Measurements from ENCODE around the gene ABLIM1. TPM values are rescaled to one million over a fixed set of nuclear protein-coding genes. Genes with fewer than 3 reads are reported as not detected.

Gene ABLIM1
- total and polyA plus RNA-seq, 2 donors (not counting 1 experiment from before 2014, with no cell fraction given): 5.3 to 13.6 TPM

DNA sequence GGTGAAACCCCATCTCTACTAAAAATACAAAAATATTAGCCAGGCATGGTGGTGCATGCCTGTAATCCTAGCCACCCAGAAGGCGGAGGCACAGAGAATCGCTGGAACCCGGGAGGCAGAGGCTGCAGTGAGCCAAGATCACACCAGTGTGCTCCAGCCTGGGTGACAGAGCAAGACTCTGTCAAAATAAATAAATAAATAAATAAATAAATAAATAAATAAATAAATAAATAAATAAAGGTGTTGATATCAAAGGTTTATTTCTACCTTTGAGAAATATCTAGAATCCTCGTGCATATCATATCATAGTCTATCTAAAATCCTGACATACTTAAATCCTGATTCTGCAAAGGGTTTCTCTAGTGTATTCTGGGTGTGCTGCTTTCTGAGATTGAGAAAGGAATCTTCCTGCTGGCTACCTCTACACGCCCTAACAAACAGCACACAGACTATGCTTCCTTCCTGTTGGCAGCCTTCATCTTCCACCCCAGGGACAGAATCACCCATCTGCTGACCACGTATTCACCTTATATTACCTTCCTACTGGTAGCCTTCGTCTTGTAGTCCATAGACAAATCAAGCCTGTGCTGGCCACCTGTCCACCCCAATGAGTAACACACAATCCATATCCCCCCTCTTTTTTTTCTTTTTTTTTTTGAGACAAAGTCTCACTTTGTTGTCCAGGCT, 8.7 kb downstream of the ABLIM1 start:
- H3K27me3 ChIP-seq (ENCODE audit: control insufficient read depth, insufficient read depth, low read length): no peaks in the 10 kb centered on the region
- no peak overlapping the region for H3K4me2 ChIP-seq (ENCODE audit: extremely low read depth, insufficient read depth, low read length)
- no peaks in the 10 kb centered on the region for H3K79me2 ChIP-seq (ENCODE audit: control insufficient read depth, insufficient read depth, low read length)
- no peaks in the 10 kb centered on the region for H4K20me1 ChIP-seq (ENCODE audit: control insufficient read depth, extremely low read depth, insufficient read depth, low read length)
- no peak overlapping the region for H3K27ac ChIP-seq (ENCODE audit: insufficient read depth, low read length)
- H2AFZ ChIP-seq (ENCODE audit: low read length): no peak overlapping the region
- H3K9ac ChIP-seq (ENCODE audit: insufficient read depth, low read length): no peak overlapping the region
- H3K9me3 ChIP-seq (ENCODE audit: control insufficient read depth, insufficient read depth, low read depth, low read length): no peaks in the 10 kb centered on the region
- no peak for DNase-seq (ENCODE audit: low read depth in 2 of 2)
- no peak overlapping the region for H3K4me3 ChIP-seq (replicated peaks in 1 of 4; ENCODE audit: control extremely low read depth in 1 of 4, insufficient read depth in 1 of 4, low read depth in 3 of 4, low read length in 4 of 4)
- peaks cover 5% of the 10 kb centered on the region for H3K4me1 ChIP-seq (ENCODE audit: control insufficient read depth, extremely low read depth, insufficient read depth, low read length)
- H3K36me3 ChIP-seq (ENCODE audit: control insufficient read depth, insufficient read depth, low read length): no peaks in the 10 kb centered on the region
- TF ChIP-seq, protein P1, sequence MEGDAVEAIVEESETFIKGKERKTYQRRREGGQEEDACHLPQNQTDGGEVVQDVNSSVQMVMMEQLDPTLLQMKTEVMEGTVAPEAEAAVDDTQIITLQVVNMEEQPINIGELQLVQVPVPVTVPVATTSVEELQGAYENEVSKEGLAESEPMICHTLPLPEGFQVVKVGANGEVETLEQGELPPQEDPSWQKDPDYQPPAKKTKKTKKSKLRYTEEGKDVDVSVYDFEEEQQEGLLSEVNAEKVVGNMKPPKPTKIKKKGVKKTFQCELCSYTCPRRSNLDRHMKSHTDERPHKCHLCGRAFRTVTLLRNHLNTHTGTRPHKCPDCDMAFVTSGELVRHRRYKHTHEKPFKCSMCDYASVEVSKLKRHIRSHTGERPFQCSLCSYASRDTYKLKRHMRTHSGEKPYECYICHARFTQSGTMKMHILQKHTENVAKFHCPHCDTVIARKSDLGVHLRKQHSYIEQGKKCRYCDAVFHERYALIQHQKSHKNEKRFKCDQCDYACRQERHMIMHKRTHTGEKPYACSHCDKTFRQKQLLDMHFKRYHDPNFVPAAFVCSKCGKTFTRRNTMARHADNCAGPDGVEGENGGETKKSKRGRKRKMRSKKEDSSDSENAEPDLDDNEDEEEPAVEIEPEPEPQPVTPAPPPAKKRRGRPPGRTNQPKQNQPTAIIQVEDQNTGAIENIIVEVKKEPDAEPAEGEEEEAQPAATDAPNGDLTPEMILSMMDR (conservative IDR thresholded peaks at IDR 0.05 in 1 of 2, IDR thresholded peaks at IDR 0.05 in 1 of 2; ENCODE audit: low read depth in 1 of 2, low read length in 2 of 2): no peak
- no peak for TF ChIP-seq EZH2 (IDR thresholded peaks at IDR 0.05; ENCODE audit: low read length, missing control alignments)

DNA sequence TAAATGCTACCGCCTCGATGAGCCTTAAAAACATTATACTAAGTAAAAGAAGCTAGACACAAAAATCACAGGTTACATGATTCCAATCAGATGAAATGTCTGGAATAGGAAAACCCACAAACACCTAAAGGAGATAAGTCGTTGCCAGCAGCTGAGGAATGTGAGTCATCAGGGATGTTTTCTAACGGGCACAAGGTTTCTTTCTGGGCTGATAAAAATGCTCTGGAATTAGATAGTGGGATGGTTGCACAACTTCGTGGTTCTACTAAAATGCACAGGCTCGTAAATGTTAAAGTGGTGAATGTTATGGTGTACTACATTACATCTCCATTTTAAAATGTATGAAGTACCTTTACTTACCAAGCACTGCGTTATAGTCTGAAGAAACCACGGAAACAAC, 9.7 kb downstream of the ABLIM1 start:
- H3K9me3 ChIP-seq (ENCODE audit: control insufficient read depth, insufficient read depth, low read depth, low read length): no peaks in the 10 kb centered on the region
- no peaks in the 10 kb centered on the region for H3K36me3 ChIP-seq (ENCODE audit: control insufficient read depth, insufficient read depth, low read length)
- H2AFZ ChIP-seq (ENCODE audit: low read length): no peak overlapping the region
- no peak overlapping the region for H3K4me3 ChIP-seq (replicated peaks in 1 of 4; ENCODE audit: control extremely low read depth in 1 of 4, insufficient read depth in 1 of 4, low read depth in 3 of 4, low read length in 4 of 4)
- no peaks in the 10 kb centered on the region for H3K79me2 ChIP-seq (ENCODE audit: control insufficient read depth, insufficient read depth, low read length)
- TF ChIP-seq EZH2 (IDR thresholded peaks at IDR 0.05; ENCODE audit: low read length, missing control alignments): no peak
- H4K20me1 ChIP-seq (ENCODE audit: control insufficient read depth, extremely low read depth, insufficient read depth, low read length): no peaks in the 10 kb centered on the region
- no peak overlapping the region for H3K27ac ChIP-seq (ENCODE audit: insufficient read depth, low read length)
- peak; percentile 62 to 97 for DNase-seq (ENCODE audit: low read depth in 2 of 2)
- peaks cover 5% of the 10 kb centered on the region for H3K4me1 ChIP-seq (ENCODE audit: control insufficient read depth, extremely low read depth, insufficient read depth, low read length)
- H3K9ac ChIP-seq (ENCODE audit: insufficient read depth, low read length): no peak overlapping the region
- peak overlapping the region; percentile 2 for H3K4me2 ChIP-seq (ENCODE audit: extremely low read depth, insufficient read depth, low read length)
- H3K27me3 ChIP-seq (ENCODE audit: control insufficient read depth, insufficient read depth, low read length): no peaks in the 10 kb centered on the region

GRCh38 chr10:114647545-114648138, 10.4 kb downstream of the ABLIM1 start:
- Histone ChIP-seq H3K4me3 (replicated peaks in 1 of 4; ENCODE audit: control extremely low read depth in 1 of 4, insufficient read depth in 1 of 4, low read depth in 3 of 4, low read length in 4 of 4) (no peak overlapping the region), H3K4me2 (ENCODE audit: extremely low read depth, insufficient read depth, low read length) (no peak overlapping the region), H3K9ac (ENCODE audit: insufficient read depth, low read length) (no peak overlapping the region), H3K36me3 (ENCODE audit: control insufficient read depth, insufficient read depth, low read length) (no peaks in the 10 kb centered on the region), H3K79me2 (ENCODE audit: control insufficient read depth, insufficient read depth, low read length) (no peaks in the 10 kb centered on the region), H4K20me1 (ENCODE audit: control insufficient read depth, extremely low read depth, insufficient read depth, low read length) (no peaks in the 10 kb centered on the region), H3K4me1 (ENCODE audit: control insufficient read depth, extremely low read depth, insufficient read depth, low read length) (peaks cover 5% of the 10 kb centered on the region), H2AFZ (ENCODE audit: low read length) (no peak overlapping the region), H3K27me3 (ENCODE audit: control insufficient read depth, insufficient read depth, low read length) (no peaks in the 10 kb centered on the region), H3K9me3 (ENCODE audit: control insufficient read depth, insufficient read depth, low read depth, low read length) (no peaks in the 10 kb centered on the region), H3K27ac (ENCODE audit: insufficient read depth, low read length) (no peak overlapping the region)
- TF ChIP-seq, protein P1 (conservative IDR thresholded peaks at IDR 0.05 in 1 of 2, IDR thresholded peaks at IDR 0.05 in 1 of 2; ENCODE audit: low read depth in 1 of 2, low read length in 2 of 2): no peak
- no peak for TF ChIP-seq EZH2 (IDR thresholded peaks at IDR 0.05; ENCODE audit: low read length, missing control alignments)
- DNase-seq (ENCODE audit: low read depth in 2 of 2): peak in 1 of 2 donors; percentile 71

All from fibroblast of lung (primary cell).